ENCODE results near the gene THEMIS. TPM values are rescaled to one million over a fixed set of nuclear protein-coding genes. Genes with fewer than 3 reads are reported as not detected.

Gene THEMIS
- total RNA-seq, 1 donor: under 0.01 TPM

DNA sequence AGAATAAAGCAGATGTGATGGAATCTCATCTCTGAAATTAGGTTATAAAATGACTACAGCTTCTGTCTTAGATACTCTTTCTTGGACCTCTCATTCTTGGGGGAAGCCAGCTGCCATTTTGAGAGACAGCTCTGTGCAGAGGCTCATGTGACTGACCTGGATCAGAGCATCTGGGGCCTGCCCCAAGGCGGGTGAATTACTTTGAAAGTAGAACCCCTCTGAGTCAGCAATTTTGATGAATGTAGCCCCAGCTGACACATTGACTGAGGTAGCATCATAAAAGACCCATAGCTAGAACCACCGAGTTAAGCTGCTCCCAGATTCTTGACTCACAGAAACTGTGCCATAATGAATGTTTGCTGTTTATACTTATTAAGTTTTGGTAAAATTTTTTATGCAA lies 124.5 kb downstream of the THEMIS start:
- Histone ChIP-seq H3K79me2 (ENCODE audit: insufficient read depth, low read length) (no peaks in the 10 kb centered on the region), H3K27me3 (ENCODE audit: insufficient read depth, low read length) (no peaks in the 10 kb centered on the region), H3K9me3 (ENCODE audit: low read depth, low read length) (no peaks in the 10 kb centered on the region), H3K4me3 (ENCODE audit: insufficient read depth, low read length) (no peak overlapping the region), H3K4me2 (ENCODE audit: insufficient read depth, low read length) (no peak overlapping the region), H4K20me1 (ENCODE audit: insufficient read depth, low read length) (no peaks in the 10 kb centered on the region), H3K4me1 (ENCODE audit: insufficient read depth, low read length) (no peaks in the 10 kb centered on the region), H3K27ac (ENCODE audit: low read depth, low read length) (no peak overlapping the region), H3K36me3 (ENCODE audit: insufficient read depth, low read length) (no peaks in the 10 kb centered on the region), H2AFZ (ENCODE audit: low read length) (no peak overlapping the region)
- TF ChIP-seq, protein P1, sequence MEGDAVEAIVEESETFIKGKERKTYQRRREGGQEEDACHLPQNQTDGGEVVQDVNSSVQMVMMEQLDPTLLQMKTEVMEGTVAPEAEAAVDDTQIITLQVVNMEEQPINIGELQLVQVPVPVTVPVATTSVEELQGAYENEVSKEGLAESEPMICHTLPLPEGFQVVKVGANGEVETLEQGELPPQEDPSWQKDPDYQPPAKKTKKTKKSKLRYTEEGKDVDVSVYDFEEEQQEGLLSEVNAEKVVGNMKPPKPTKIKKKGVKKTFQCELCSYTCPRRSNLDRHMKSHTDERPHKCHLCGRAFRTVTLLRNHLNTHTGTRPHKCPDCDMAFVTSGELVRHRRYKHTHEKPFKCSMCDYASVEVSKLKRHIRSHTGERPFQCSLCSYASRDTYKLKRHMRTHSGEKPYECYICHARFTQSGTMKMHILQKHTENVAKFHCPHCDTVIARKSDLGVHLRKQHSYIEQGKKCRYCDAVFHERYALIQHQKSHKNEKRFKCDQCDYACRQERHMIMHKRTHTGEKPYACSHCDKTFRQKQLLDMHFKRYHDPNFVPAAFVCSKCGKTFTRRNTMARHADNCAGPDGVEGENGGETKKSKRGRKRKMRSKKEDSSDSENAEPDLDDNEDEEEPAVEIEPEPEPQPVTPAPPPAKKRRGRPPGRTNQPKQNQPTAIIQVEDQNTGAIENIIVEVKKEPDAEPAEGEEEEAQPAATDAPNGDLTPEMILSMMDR (IDR thresholded peaks at IDR 0.05; ENCODE audit: extremely low read depth, low read depth, low read length): no peak
- DNase-seq (ENCODE audit: insufficient read length, low spot score, missing footprints): no peak

DNA sequence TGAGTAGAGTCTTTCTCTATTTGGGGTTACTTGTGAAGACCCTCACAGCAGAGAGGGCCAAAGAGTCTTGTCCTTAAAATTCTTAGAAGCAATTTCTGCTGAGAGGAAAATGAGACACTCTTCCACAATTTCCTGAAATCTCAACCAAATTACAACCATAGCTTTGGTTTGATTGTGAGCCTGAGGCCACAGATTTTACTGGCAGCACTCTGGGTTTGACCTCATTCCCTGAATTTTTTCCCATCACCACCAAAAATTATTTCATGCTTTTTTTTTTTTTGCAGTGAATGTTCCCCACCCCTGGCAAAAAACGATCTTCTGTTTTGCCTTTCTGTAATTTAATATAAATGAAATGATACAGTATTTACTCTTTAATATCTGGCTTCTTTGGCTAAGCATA lies 125.5 kb downstream of the THEMIS start:
- Histone ChIP-seq H3K4me3 (ENCODE audit: insufficient read depth, low read length) (no peak overlapping the region), H3K4me1 (ENCODE audit: insufficient read depth, low read length) (no peaks in the 10 kb centered on the region), H3K36me3 (ENCODE audit: insufficient read depth, low read length) (no peaks in the 10 kb centered on the region), H3K9me3 (ENCODE audit: low read depth, low read length) (no peaks in the 10 kb centered on the region), H4K20me1 (ENCODE audit: insufficient read depth, low read length) (no peaks in the 10 kb centered on the region), H3K27ac (ENCODE audit: low read depth, low read length) (no peak overlapping the region), H2AFZ (ENCODE audit: low read length) (no peak overlapping the region), H3K4me2 (ENCODE audit: insufficient read depth, low read length) (no peak overlapping the region), H3K79me2 (ENCODE audit: insufficient read depth, low read length) (no peaks in the 10 kb centered on the region), H3K27me3 (ENCODE audit: insufficient read depth, low read length) (no peaks in the 10 kb centered on the region)
- TF ChIP-seq, protein P1 (IDR thresholded peaks at IDR 0.05; ENCODE audit: extremely low read depth, low read depth, low read length): no peak
- no peak for DNase-seq (ENCODE audit: insufficient read length, low spot score, missing footprints)

DNA sequence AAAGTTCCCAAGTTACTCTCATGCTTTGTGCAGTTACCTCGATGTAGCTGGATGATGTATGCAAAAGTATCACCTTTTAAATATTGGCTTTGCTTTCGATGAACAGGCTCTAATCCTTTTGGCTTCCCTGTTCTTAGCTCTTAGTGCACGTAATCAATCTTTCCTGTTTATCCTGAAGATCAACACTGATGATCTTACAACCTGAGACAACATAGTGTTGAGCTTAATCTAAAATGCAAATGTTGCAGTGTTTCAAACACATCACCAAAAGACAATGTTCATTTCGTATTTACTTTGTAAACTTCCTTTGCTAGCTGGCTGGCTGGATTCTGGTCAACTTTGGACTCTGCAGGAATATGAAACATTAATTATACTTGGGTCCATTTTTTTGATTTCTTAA lies 132.1 kb downstream of the THEMIS start:
- Histone ChIP-seq H3K79me2 (ENCODE audit: insufficient read depth, low read length) (no peaks in the 10 kb centered on the region), H3K4me3 (ENCODE audit: insufficient read depth, low read length) (no peak overlapping the region), H3K36me3 (ENCODE audit: insufficient read depth, low read length) (no peaks in the 10 kb centered on the region), H3K4me1 (ENCODE audit: insufficient read depth, low read length) (no peaks in the 10 kb centered on the region), H3K27ac (ENCODE audit: low read depth, low read length) (no peak overlapping the region), H3K27me3 (ENCODE audit: insufficient read depth, low read length) (no peaks in the 10 kb centered on the region), H2AFZ (ENCODE audit: low read length) (no peak overlapping the region), H3K9me3 (ENCODE audit: low read depth, low read length) (no peaks in the 10 kb centered on the region), H4K20me1 (ENCODE audit: insufficient read depth, low read length) (no peaks in the 10 kb centered on the region), H3K4me2 (ENCODE audit: insufficient read depth, low read length) (no peak overlapping the region)
- DNase-seq (ENCODE audit: insufficient read length, low spot score, missing footprints): no peak
- TF ChIP-seq, protein P1 (IDR thresholded peaks at IDR 0.05; ENCODE audit: extremely low read depth, low read depth, low read length): no peak

DNA sequence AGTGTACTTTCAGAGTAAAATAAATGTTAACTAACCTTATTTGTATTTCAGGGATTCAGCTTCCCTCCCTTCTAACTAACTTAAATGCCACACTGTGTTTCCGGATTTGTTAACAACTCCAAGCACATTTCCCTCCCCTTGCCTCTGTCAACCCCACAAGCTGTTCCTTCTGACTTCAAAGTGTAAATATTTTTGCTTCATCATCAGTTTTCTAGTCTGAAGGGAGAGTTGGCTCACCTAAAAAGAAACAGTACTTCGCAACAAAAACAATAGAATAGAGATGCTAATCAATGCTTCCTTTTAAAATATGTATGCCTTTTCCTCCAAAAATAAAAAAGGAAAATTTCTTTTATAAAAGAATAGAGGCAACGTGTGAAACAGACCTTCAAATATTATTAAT lies 132.6 kb downstream of the THEMIS start:
- Histone ChIP-seq H3K4me1 (ENCODE audit: insufficient read depth, low read length) (no peaks in the 10 kb centered on the region), H3K4me3 (ENCODE audit: insufficient read depth, low read length) (no peak overlapping the region), H2AFZ (ENCODE audit: low read length) (no peak overlapping the region), H3K4me2 (ENCODE audit: insufficient read depth, low read length) (no peak overlapping the region), H3K27me3 (ENCODE audit: insufficient read depth, low read length) (no peaks in the 10 kb centered on the region), H3K9me3 (ENCODE audit: low read depth, low read length) (no peaks in the 10 kb centered on the region), H4K20me1 (ENCODE audit: insufficient read depth, low read length) (no peaks in the 10 kb centered on the region), H3K36me3 (ENCODE audit: insufficient read depth, low read length) (no peaks in the 10 kb centered on the region), H3K79me2 (ENCODE audit: insufficient read depth, low read length) (no peaks in the 10 kb centered on the region), H3K27ac (ENCODE audit: low read depth, low read length) (no peak overlapping the region)
- DNase-seq (ENCODE audit: insufficient read length, low spot score, missing footprints): no peak
- TF ChIP-seq, protein P1 (IDR thresholded peaks at IDR 0.05; ENCODE audit: extremely low read depth, low read depth, low read length): no peak
